ENCODE data around the gene FOXP1.
"Not testable (repeated sequence)": the region's sequence is repeated elsewhere in the genome, so short reads cannot be mapped to it uniquely, and the experiment has no call there.

The FOXP1 gene

DNA sequence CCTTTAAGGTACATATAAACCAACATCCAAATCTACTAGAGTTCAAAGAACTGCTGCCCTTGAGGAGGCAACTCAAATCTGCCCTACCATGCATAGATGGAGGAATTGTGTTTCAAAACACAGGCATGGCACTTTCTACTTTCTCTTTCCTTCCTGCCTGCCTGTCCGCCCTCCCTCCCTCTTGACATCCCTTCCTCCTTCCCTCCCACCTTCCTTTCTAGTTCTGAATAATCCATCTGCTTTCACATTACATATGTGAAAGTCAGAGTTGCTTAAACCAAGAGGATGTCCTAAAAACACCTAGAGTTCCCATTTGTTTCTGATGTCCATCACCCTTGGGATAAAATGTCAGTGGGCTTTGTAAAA lies 537.6 kb downstream of the FOXP1 start:
- DNase-seq, result no peak

GRCh38 chr3:71045212-71045916 lies 538.2 kb downstream of the FOXP1 start:
- DNase-seq, result no peak

- no peak for DNase-seq
Measured at GRCh38 chr3:71042759-71043158, 540.8 kb downstream of the FOXP1 start.

- DNase-seq, result no peak
Measured at GRCh38 chr3:71041371-71041770, 542.2 kb downstream of the FOXP1 start.

DNA sequence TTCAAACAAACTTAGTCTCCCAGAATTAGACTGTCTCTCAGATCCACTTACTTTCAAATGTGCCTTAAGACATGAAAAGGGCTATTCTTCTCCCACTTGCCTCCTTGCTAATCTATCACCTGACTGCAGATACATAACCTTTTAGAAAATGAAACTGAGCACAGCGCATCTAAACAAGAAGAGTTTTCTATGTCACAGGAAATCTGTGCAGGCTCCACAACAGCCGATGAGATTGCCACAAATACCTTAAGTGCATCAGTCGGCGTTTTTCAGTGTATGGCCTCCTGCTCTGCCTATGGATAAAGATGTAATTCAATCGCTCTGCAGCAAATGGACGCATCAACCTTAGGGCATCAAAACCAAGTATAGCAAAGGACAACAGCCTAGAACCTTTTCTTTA lies 544.2 kb downstream of the FOXP1 start:
- DNase-seq, result no peak

- DNase-seq, result no peak
Measured at GRCh38 chr3:71037775-71038174, 545.8 kb downstream of the FOXP1 start.

GRCh38 chr3:71035886-71036285 lies 547.6 kb downstream of the FOXP1 start:
- no peak for DNase-seq

DNA sequence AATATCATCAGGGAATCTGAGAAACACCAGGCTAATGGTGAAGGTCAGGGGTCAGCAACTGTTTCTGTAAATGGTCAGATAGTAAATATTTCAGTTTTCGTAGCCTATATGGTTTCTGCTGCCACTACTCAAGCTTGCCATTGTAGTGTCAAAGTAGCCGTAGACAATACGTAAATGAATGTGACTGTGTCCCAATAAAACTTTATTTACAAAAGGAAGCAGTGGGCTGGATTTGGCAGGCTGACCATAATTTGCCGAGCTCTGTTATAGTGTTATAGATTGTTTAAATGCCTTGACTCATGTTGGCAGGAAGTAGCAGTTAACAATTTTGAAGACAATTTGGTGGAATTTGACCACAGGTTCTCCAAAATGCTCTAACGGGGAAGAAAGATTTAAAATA lies 548.2 kb downstream of the FOXP1 start:
- peak; percentile 21 for DNase-seq

- DNase-seq, result no peak
Measured at GRCh38 chr3:71033681-71034220, 549.8 kb downstream of the FOXP1 start.

GRCh38 chr3:71031914-71032521 lies 551.5 kb downstream of the FOXP1 start:
- no peak for DNase-seq

GRCh38 chr3:71031181-71031580 lies 552.3 kb downstream of the FOXP1 start:
- DNase-seq, result no peak

GRCh38 chr3:71030748-71031147 lies 552.8 kb downstream of the FOXP1 start:
- DNase-seq, result no peak

DNA sequence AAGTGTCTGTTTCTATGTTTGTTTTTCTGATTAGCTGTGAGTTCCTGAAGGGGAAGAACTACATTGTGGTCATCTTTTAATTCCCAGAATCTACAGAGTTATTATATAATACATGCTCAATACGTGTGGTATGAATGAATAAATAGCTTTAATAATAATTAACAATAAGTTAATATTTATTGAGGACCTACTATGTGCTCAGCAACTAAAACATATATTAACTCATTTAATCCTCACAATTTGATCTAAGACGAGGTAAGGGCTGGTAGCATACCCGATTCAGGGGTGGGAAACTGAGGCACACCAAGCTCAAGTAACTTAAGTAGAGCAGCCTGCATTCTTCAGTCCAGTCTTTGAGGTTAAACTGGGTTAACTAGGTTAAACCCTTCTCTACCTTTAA lies 553.8 kb downstream of the FOXP1 start:
- no peak for DNase-seq

- no peak for DNase-seq
Measured at GRCh38 chr3:71028802-71029201, 554.7 kb downstream of the FOXP1 start.

DNA sequence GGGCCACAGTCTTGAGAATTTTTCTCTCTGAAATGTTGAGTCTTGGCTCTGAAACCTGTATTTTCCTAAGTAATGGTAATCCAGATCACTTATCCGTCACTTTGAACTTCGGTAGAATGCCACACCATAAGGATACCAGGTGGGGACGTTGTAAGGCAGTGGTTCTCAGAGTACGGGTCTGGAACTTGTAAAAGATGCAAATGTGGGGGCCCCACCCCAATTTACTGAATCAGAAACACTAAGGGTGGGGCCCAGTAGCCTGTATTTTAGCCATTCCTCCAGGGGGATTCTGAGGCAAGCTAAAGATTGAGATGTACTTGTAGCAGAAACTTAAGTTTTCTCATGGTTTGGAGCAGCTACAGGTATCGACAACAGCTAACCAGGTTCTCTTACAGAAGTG lies 555.3 kb downstream of the FOXP1 start:
- DNase-seq, result no peak

DNA sequence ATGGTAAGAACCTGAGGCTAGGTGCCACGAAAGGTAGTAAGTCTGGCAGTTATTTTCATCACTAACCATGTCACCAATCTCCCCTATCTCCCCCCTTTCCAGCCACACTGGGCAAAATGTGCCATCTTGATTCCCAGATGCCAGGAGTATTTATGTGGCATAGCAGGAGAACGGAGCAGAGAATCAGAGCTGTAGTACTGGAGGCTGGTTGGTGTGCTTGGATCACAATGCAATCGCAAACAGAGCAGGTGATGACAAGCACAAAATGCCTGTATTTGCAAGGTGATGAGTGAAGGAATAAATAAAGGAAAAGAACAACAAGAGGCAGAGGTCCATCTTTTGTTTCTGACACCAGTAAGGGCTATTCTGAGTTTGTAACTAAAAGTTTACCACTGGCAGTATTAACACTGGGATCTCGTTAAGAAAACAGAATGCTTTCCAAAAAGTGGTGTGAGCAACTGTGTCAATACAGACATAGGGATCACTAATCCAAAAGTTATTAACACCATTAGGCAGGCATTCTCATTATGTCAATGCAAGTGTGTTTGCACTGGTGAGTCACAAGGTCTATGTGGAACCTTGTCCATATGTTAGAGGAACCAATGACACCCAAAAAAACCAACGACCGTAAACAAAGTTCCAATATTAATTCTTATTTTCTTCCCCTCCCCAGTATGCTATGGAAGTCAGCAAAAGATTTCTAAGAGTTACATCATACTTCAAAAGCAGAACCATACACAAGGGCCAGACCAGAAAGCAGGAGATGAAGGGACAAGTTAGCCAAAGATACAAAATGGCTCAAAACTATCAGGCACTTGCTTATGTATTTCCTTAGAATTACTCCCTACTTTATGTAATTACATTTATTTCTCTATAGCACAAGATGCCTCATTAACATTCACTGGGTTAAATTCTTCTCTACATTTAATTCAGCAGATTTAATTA lies 556.6 kb downstream of the FOXP1 start:
- DNase-seq, result no peak

GRCh38 chr3:71025516-71025915 lies 558.0 kb downstream of the FOXP1 start:
- DNase-seq, result no peak

DNA sequence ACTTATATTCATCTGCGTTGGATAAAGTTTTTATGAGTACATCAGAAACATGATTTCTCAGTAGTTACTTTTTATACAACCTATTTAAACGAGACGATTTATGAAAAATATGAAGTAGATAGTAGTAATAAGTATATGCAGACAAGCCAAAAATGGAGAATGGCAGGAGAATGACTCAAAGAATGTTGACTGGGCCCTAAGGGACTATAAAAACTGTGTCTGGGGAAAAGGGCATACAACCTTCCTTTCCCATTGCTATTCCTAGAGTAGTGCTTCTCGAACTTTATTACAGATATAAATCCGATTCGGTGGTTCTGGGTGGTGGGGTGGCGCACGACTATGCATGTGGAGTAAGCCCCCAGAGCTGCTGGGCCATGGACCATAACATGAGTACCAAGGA lies 558.5 kb downstream of the FOXP1 start:
- no peak for DNase-seq

GRCh38 chr3:71022551-71023335 lies 560.8 kb downstream of the FOXP1 start:
- DNase-seq, result no peak

GRCh38 chr3:71018799-71019198 lies 564.7 kb downstream of the FOXP1 start:
- DNase-seq, result no peak

GRCh38 chr3:71016178-71016845 lies 567.2 kb downstream of the FOXP1 start:
- no peak for DNase-seq

- not testable (repeated sequence) for DNase-seq
Measured at GRCh38 chr3:71014616-71015015, 568.9 kb downstream of the FOXP1 start.

All from GF-D8 (cell line).